A673 (cell line): ENCODE data around the gene CD19.

Source experiments
- EZH2 ChIP-seq: fragments of 200-600 bp; sonication (generic); IDR thresholded peaks from 2 replicates; pipeline ENCODE4 v1.6.1; 2017; ENCODE audit warnings: borderline replicate concordance, low read depth, mild to moderate bottlenecking, mixed read lengths, antibody characterized with exemption, low read length; ENCODE audit not compliant: poor library complexity, severe bottlenecking
- TF ChIP-seq, protein P1 (sequence below): fragments of 300-800, 200-600 bp; sonication (generic); conservative IDR thresholded peaks from 2 replicates; pipeline ENCODE4 v1.5.1; 2017; ENCODE audit warnings: low read depth, mild to moderate bottlenecking, antibody characterized with exemption, low read length, moderate library complexity, mixed read lengths

- TF ChIP-seq, protein P1, sequence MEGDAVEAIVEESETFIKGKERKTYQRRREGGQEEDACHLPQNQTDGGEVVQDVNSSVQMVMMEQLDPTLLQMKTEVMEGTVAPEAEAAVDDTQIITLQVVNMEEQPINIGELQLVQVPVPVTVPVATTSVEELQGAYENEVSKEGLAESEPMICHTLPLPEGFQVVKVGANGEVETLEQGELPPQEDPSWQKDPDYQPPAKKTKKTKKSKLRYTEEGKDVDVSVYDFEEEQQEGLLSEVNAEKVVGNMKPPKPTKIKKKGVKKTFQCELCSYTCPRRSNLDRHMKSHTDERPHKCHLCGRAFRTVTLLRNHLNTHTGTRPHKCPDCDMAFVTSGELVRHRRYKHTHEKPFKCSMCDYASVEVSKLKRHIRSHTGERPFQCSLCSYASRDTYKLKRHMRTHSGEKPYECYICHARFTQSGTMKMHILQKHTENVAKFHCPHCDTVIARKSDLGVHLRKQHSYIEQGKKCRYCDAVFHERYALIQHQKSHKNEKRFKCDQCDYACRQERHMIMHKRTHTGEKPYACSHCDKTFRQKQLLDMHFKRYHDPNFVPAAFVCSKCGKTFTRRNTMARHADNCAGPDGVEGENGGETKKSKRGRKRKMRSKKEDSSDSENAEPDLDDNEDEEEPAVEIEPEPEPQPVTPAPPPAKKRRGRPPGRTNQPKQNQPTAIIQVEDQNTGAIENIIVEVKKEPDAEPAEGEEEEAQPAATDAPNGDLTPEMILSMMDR: no peak
- TF ChIP-seq EZH2: no peak
Observed at GRCh38 chr16:28913946-28914724, 17.6 kb upstream of the CD19 start.
